Right lung (tissue), 5 donors: ENCODE data around the gene ARHGAP19. TPM values are rescaled to one million over a fixed set of nuclear protein-coding genes. Genes with fewer than 3 reads are reported as not detected.
A peak's percentile ranks its signal among the peaks of the same experiment; 100 is the strongest.

Experiments used
- DNase-seq, 2 donors: peaks; one replicate each; pipeline ENCODE4 v3.0.0-alpha.2; 2013
- polyA plus RNA-seq, 5 donors: library from polyadenylated mRNA; unstranded; fragments of 120-200 nt; gene quantifications; one replicate each; pipeline versions ENCODE4 v1.2.1 to v1.2.3, GENCODE V29; 2013; ENCODE audit warnings: inconsistent platforms in 1 of 5, low replicate concordance in 1 of 5; ENCODE audit not compliant: insufficient read length in 5 of 5, insufficient read depth in 1 of 5

ARHGAP19 gene
- polyA plus RNA-seq, 5 donors, result 18.7 to 36.8 (median 30.1) TPM

DNA sequence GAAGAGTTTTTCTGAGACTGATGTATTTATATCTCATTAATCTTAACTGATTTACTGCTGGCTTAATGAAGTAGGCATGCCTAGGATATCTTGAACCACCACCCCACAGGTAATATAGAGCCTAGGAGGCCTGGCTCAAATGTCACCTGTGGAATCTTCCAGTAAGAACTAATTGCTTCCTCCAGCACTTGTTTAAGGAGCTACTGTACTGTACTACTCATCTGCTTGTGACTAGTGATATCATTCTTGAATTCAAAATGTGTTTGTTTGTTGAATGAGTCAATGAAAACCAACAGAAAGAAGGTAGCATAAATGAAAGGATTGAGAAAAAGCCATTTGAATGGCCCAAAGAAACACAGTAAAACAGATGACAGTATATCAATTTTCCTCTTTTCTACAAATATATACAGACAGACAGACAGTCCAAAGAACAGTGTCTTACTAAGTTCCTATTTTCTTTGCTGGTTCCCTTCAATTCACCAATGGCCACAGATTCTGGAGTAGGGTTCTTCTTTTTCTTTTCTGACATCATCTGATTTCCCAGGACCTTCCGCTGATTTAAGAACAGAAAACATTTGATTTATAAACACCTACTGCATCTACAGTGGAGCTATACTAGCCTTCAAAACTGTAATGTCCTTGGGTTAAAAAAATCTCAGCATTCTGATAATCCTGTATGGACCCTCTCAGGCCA is 63.0 kb downstream of the ARHGAP19 start:
- DNase-seq, result no peak

GRCh38 chr10:97228775-97229157 is 63.7 kb downstream of the ARHGAP19 start:
- DNase-seq, result no peak

DNA sequence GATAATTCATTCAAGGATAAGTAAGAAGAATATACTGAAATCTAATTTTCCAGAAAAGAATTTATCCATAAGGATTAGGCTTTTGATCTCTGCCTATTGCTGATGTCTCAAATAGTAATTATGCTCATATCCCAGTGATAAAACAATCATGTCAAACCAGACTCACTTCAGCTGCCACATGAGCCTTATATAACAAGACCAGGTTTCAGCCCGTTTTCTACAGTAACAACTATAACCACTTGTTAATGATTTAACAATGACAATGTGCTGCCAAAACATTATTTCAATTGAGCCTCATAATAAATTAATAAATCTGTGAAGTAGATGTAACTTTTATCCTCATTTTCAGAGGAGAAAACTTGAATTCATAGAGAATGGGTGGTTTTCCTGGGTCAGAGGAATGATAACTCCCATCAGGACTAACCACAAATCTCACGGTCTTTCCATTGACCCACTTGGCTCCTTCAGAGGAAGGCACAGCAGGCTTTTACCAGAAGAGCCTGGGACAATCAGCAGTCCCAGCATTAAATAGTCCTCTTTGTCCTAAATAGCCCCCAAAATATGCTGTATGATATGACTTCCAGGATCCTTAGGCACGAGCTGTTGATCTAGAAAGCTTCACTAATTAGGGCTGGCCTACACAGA is 64.2 kb downstream of the ARHGAP19 start:
- no peak for DNase-seq

GRCh38 chr10:97226398-97226797 is 66.0 kb downstream of the ARHGAP19 start:
- DNase-seq, result no peak

- no peak for DNase-seq
Observed at GRCh38 chr10:97224483-97225435, 67.7 kb downstream of the ARHGAP19 start.

DNA sequence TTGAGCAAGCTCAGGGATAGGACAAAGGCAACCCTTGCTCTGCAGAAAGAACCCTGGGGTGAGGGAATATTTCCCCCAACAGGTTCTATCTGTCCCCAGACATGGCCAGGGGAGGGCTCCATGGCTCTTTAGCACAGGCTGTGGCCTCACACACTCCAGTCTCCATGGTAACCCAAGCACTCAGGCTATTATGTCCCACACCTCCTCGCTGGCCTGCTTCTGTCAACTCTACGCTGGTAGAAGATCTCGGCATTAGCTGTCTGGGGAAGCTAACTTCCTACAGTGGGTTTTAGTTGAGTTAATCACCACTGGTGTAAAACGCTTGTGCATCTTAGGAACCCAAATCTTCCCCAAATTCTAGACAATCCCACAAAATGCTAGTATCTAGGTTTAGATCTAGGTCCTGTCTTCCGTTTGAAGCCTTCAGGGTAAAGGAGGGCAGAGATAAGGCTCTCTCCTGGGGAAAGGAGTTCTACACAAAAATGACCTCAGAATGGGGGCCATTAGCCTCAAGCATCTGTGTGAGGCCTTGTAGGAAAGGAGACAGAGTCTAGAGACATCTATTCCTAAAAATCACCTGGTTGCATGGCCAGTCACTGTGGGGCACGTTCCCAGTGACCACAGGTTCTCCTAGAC is 70.0 kb downstream of the ARHGAP19 start:
- peak; percentile 29 to 36 for DNase-seq

DNA sequence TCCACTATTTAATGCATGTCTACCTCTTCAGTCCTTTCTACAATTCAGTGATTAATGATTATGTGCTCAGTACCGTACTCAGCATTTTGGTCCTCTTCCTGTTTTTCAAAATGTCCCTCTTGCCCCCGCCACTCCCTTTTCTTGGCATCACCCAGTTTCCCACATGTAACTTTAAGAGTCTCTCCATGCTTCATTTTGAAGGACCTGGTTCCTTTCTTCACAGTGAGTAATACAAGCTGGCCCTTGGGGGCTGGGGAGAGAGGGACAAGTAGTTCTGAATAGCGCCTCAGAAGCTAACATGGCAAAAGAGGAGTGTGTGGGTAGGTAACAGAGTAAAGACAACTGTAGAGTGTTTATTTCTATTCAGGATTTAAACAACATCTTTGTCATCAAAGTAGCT is 72.1 kb downstream of the ARHGAP19 start:
- no peak for DNase-seq

DNA sequence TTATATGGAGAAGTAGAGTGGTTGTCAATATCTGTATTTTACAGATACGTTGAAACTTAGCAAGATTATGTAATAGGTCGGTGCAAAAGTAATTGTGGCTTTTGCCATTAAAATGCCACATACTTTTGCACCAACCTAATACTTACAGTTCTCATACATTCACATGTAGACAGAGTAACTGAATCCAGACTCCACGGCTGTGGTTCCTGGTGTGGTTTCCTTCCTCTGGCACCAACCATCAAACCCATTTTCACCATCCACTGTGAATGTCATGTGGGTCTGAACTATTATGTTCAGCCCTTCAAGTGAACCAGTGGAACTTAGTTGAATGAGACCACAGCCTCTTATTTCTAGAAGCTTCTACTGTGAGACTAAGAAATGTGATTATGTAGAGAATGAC is 75.1 kb downstream of the ARHGAP19 start:
- no peak for DNase-seq

DNA sequence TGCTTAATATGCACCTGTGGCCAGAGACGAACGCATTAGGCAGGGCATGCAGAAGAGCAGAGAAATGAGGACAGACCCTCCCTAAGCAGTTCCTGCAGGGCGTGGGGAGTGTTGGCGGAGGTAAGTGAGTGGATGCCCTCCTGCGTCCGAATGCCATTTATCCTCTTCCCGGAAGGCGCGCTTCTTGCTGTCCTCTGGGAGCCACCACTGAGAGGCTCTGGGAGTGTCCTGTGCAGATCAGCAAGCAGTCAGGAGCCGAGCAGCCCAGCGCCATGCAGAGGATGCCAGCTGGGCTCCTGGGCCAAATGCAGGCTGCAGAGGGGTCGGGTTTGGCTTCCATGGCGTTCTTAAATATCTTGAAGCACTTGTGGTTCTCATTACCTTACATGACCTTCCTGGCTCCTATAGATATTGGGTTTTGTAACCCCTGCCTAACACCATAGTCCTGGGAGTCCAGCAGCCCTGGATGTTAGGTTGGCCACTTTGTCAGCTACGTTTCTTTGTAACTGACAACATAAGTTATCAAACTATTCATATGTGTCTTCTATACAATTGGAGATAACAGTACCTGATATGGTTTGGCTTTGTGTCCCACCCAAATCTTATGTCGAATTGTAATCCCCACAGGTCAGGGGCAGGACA is 76.7 kb downstream of the ARHGAP19 start:
- DNase-seq, result no peak

- no peak for DNase-seq
Observed at GRCh38 chr10:97213431-97213830, 79.0 kb downstream of the ARHGAP19 start.

DNA sequence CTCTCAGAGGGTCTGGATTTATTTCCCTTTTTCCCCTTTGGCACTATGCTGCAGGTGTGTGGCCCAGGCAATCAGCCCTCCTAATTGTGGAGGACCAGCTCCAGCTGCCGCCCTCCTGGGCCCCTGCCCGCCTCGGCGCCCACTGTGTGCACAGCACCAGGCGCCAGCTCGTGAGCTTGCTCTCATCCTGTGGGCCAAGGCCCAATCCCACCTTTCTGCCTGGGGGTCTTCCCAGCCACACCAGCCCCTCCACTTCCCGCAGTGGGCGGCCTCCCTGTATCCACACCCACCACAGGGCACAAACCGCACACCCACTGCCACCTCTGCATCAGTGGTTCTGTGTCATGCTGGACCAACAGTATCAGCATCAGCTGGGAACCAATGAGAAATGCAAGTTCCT is 81.2 kb downstream of the ARHGAP19 start:
- no peak for DNase-seq

DNA sequence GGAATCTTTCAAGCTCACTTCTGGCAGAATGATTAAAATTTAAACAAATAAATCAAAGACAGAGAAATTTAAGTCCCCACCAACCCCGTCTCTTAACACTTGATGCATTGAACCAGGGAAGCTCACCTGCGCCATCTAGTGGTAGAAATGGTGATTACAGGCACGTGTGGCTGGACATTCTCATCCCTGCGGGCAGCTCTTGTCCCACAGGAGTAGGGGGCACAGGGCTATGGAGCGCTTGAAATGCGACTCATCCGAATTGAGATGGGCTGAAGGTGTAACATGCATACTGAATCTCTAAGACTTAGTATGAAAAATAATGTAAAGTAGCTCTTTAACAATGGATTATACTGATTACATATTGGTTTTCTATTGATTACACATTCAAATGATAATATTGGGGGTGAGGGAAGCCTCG is 81.9 kb downstream of the ARHGAP19 start:
- peak; percentile 45 to 73 for DNase-seq

- no peak for DNase-seq
Observed at GRCh38 chr10:97207756-97208346, 84.6 kb downstream of the ARHGAP19 start.

DNA sequence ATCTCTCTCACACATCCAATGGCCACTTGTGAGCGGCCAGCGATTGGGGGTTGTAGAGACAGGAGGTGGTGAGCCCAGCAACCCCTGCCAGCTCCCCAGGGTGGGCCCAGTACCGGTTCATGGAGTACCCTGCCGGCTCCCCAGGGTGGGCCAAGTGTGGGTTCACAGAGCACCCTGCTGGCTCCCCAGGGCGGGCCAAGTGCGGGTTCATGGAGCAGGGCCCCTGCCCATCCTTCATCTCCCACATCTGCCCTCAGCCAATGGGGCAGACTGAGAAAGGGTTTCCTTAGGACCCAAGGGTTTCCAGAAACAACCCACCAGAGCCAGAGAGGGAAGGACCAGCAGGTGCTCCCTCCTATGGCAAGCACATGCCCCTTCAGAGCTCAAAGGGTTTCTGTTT is 85.3 kb downstream of the ARHGAP19 start:
- DNase-seq, result no peak

DNA sequence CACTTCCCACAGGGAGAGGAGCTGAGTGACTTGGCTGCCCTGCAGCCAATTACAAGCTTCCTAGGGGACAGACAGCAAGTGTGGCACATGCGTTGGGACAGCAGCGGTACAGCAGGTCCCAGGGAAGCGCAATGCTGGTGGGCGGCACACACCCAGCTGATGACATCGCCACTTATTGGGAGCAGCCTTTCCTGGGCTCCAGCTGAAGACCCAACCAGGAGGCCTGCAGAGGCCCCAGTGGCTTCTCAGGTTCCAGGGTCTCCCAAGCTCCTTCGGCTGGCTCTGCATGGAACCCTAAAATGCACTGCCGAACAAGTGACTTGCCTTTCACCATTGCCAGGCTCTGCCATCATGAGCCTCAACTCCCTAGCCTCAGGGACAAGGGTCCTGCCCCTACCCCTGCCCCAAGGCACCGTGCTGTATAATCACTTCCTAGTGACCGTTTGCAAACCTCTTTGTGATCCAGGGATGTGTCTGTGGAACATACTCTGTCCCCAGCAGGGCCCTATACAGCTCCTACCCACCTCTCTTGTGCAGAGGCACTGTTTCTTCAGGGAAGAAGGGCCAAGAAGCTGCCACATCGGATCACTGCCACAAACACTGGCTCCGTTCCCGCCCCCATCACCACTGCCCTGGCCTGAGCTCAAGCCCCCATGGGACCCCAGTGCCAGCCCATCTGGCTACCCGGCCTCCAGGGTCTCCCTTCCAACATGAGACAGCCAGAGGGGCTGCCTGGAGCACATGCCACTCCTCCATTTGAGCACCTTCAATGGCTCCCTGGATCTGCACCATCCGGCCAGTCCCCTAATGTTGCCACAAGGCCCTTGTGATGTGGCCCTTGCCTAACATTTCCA is 87.4 kb downstream of the ARHGAP19 start:
- DNase-seq, result no peak

DNA sequence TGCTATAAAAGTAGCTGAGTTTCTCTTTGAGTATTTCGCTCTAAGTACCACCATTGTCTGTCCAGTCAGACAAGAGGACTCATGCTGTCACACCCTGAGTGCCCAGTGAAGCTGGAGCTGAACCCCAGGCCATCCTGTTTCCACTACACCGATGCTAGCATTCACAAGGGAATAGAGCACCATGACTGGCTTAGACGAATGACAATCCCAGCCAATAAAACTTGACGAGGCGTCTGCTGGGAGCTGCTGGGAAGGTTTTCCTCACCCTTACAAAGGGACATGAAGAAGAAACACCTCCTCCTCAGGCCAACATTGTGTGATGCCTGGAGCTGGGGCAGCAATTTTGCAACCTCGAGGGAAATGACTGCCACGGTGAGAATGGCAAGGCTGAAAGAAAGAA is 89.2 kb downstream of the ARHGAP19 start:
- DNase-seq, result no peak

- DNase-seq, result no peak
Observed at GRCh38 chr10:97200616-97201015, 91.8 kb downstream of the ARHGAP19 start.

- DNase-seq, result no peak
Observed at GRCh38 chr10:97199152-97199551, 93.3 kb downstream of the ARHGAP19 start.

GRCh38 chr10:97197030-97197500 is 95.4 kb downstream of the ARHGAP19 start:
- DNase-seq, result no peak
